Fibroblast of villous mesenchyme (primary cell): Measurements from ENCODE around the gene COBL. TPM values are rescaled to one million over a fixed set of nuclear protein-coding genes. Genes with fewer than 3 reads are reported as not detected.

ENCODE experiments used
- DNase-seq: peaks from one replicate; pipeline ENCODE4 v3.0.0-alpha.2; 2010; ENCODE audit warnings: low read depth
- H3K4me3 ChIP-seq: 2 replicates; pipeline ENCODE4 v1.5.1; 2011; ENCODE audit warnings: low read depth, mild to moderate bottlenecking, low read length
- CTCF ChIP-seq: IDR thresholded peaks from 2 replicates; pipeline ENCODE4 v1.5.1; 2012; ENCODE audit warnings: low read depth, mild to moderate bottlenecking, low read length; ENCODE audit not compliant: insufficient read depth
- total RNA-seq: library from RNA; depleted of rRNA; stranded (reverse); fragments of >200 nt; gene quantifications from 2 replicates; pipeline ENCODE4 v1.2.3, GENCODE V29; 2012

COBL gene
- total RNA-seq, 1 donor, result not detected

GRCh38 chr7:51013218-51013786, 303.3 kb downstream of the COBL start:
- DNase-seq, result no peak
- TF ChIP-seq CTCF, result no peak
- H3K4me3 ChIP-seq, result no peak overlapping the region

- no peak overlapping the region for H3K4me3 ChIP-seq
- DNase-seq, result no peak
- TF ChIP-seq CTCF, result no peak
Observed at GRCh38 chr7:51012569-51013217, 303.9 kb downstream of the COBL start.

GRCh38 chr7:51011710-51012350, 304.8 kb downstream of the COBL start:
- TF ChIP-seq CTCF, result no peak
- DNase-seq, result no peak
- no peak overlapping the region for H3K4me3 ChIP-seq

- TF ChIP-seq CTCF, result no peak
- H3K4me3 ChIP-seq, result no peak overlapping the region
Observed at GRCh38 chr7:51010534-51010933, 306.1 kb downstream of the COBL start.

GRCh38 chr7:51009716-51010496, 306.7 kb downstream of the COBL start:
- DNase-seq, result peak; percentile 73
- no peak for TF ChIP-seq CTCF
- no peak overlapping the region for H3K4me3 ChIP-seq

More at GRCh38 chr7:51010534-51010933, 306.1 kb downstream of the COBL start:
- no peak for DNase-seq

- no peak for TF ChIP-seq CTCF
- H3K4me3 ChIP-seq, result no peak overlapping the region
- no peak for DNase-seq
Observed at GRCh38 chr7:51007551-51008505, 308.8 kb downstream of the COBL start.
